ENCODE measurements around the gene CNTN4.

DNA sequence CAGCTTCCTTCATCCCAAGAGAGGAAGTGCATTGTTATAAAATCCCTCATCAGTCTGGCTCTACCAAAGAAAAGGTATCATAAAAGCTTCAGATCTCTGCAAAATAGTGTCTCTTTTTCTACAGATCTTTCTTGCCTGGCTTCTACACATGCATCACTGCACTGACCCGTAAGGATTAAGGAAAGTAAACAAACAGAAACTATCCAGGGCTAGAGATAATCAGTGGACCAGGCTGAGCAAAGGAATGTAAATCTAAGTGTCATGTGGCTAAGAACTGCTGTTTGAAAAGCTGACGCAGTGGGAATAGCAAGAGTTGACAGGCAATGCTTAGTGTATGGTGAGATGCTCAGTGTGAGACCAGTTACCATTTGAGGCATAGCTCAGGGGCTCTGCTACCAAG is 671.8 kb downstream of the CNTN4 start:
- TF ChIP-seq EZH2 (IDR thresholded peaks at IDR 0.05), result no peak
- TF ChIP-seq, protein P1, sequence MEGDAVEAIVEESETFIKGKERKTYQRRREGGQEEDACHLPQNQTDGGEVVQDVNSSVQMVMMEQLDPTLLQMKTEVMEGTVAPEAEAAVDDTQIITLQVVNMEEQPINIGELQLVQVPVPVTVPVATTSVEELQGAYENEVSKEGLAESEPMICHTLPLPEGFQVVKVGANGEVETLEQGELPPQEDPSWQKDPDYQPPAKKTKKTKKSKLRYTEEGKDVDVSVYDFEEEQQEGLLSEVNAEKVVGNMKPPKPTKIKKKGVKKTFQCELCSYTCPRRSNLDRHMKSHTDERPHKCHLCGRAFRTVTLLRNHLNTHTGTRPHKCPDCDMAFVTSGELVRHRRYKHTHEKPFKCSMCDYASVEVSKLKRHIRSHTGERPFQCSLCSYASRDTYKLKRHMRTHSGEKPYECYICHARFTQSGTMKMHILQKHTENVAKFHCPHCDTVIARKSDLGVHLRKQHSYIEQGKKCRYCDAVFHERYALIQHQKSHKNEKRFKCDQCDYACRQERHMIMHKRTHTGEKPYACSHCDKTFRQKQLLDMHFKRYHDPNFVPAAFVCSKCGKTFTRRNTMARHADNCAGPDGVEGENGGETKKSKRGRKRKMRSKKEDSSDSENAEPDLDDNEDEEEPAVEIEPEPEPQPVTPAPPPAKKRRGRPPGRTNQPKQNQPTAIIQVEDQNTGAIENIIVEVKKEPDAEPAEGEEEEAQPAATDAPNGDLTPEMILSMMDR (IDR thresholded peaks at IDR 0.05), result no peak
